ENCODE results near the gene MAN1C1.

The MAN1C1 gene

DNA sequence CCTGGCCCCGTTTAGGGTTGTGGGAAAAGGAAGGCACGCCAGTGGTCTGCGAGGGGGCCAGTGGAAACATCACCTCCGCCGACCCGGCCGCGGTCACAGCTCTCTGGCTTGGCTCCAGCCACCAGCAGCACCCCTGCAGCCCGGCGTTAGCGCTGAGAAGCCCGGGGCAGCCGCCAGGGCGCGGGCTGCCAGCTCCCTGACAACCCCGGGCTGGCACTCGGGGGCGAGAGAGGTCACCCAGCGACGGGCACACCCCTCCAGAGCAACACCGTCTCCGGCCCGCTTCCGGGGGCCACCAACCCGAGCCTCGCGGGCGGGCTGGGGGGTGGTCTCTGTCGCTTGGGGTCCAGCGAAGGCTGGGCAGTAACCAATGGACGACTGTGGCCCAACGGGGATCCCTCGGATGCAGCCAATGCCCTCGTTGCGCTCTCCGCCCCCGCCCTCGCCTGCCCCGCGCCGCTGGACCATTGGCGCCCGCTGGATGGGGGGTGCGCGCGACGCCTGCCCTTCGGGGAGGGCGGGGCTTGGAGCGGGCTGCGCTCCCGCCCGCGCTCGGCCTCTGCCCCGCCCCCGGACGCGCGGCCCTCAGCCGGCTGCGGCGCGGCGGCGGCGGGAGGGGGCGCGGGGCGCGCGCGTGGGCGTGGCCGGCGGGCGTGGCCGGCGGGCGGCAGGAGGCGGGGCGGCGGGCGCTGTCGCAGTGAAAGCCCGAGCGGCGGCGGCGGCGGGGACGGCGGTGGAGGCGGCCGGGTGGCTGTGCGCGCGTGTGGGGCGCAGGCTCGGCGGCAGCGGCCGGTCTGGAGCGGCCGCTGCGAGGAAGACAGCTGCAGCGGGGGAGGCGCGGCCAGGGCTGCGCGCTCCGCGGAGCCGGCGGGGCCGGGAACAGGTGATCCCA is at the start of gene MAN1C1:
Gene MAN1C1 (plus strand): TSS at position 697 of the 892 bp plus-strand sequence. CDS start 1,007 bp downstream, outside the sequence.
- peak; percentile 71 for DNase-seq (ENCODE audit: low read depth)

DNA sequence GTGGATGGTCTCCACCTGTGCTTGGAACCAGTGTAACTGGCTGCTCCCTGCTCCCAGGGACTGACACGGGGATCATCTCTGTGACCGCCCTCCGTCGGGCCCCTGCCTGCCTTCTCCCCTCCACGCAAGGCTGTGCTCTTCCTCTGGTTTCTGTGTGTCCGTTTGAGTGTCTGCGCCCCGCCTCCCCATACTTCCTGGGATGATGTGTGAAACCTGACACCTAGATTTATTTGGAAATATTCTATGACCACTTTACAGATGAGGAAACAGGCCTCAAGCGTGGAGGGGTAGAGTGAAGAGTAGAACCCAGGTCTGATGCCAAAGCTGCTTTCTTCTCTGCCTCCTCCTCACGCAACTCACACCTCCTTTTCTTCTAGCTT is 48.9 kb upstream of the MAN1C1 start:
- no peak for DNase-seq (ENCODE audit: low read depth)

DNA sequence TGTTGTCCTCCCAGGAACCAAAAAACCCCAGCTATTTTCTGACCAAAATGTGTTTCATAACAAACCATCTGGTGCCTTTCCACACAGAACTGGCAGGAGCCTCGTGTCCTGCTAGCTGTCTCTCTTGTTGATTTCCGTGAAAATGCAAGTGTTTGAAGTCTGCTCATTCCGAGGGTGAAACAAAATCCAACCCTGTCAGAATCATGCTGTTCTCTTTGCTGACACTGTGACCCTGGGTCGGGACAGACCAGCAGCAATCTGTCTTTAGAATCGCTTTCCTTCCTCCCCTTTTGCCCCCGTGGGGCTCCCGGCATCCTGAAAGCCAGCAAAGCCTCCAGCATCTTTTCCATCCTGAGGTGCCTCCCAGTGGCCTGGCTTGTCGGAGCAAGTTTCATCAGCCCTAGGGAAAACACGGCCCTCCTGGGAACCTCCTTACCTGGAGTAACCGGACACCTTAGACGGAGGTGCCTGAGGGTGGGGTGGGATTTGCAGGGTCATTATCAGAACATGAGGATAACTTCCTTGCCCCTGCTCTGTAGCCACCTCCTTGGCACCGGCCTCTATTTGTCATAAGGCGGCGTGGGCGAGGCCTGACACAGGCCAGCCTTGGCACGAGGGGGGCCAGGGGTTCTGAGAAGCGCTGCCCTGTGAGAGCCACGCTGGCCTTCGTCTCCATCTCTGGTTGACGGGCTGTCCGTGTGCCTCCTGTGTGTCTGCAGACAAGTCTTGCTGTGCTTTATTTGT is 48.3 kb upstream of the MAN1C1 start:
- DNase-seq (ENCODE audit: low read depth), result peak; percentile 42

DNA sequence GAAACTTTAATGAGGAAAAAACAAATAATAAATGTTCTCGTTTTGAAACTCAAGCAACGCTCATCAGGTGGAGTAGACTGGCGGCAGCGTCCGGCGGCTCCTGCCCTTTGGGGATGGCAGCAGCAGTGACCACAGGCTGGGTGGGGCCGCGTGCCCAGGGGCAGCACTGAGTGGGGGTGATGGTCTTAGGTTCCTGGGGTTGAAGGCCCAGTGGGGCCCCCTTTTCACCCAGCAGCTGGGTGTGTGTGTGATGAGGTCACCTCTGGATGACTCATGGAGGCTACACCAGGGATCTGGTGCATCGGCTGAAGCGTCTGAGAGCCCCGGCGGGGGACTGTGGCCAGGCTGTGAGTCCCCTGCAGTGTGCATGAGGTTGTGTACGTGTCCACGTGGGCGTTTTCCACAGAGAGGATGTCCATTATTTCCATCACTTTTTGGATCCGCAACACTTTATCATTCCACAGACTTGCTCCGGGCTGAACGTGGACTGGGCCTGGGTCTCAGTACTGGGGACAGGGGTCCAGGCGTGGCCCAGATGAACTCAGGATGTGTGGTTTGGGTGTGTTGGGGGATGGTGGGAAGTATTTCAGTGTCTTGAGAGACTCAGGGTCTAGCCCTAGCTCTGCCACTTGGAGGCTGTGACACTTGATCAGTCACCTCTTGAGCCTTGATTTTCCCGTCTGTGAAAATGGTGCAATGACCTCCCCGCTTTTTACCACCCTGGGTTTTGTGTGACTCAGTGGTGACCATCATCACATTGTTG is 47.6 kb upstream of the MAN1C1 start:
- peak; percentile 40 for DNase-seq (ENCODE audit: low read depth)

DNA sequence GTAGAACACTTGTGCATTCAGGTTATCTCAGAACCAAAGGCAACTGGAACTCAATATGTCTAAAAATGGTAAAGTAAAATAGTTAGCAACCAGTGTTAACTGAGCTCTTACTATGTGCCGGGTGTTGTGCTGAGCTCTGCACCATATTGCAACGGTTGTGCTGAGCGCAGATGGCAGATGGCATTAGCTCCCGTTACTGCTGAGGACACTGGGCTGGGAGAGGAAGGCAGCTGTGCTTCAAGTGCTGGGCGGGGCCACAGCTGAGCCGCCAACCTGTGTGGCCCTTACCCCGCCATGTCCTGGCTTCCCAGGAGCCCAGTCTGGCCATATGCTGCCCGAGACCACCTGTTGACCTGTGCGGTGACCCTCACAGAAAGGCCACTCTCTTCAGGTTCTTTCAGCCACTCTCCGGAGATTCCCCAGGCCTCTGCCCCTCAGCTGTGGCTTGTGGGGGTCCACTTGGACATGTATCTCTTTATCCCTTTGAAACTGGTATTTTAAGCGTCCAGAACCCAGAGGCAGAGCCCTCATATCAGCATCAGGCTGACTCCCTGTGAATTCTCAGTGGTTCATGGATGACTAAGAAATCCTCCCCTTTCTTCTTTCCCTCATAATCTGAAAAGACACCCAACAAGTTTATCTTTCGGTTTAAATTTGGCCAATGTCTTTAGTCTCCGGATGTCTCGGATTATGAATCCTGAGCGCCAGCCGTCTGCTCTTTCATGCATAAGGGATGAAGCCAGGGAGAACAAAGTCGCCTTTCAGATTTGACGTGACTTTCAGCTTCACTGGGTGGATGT is 46.8 kb upstream of the MAN1C1 start:
- DNase-seq (ENCODE audit: low read depth), result no peak

DNA sequence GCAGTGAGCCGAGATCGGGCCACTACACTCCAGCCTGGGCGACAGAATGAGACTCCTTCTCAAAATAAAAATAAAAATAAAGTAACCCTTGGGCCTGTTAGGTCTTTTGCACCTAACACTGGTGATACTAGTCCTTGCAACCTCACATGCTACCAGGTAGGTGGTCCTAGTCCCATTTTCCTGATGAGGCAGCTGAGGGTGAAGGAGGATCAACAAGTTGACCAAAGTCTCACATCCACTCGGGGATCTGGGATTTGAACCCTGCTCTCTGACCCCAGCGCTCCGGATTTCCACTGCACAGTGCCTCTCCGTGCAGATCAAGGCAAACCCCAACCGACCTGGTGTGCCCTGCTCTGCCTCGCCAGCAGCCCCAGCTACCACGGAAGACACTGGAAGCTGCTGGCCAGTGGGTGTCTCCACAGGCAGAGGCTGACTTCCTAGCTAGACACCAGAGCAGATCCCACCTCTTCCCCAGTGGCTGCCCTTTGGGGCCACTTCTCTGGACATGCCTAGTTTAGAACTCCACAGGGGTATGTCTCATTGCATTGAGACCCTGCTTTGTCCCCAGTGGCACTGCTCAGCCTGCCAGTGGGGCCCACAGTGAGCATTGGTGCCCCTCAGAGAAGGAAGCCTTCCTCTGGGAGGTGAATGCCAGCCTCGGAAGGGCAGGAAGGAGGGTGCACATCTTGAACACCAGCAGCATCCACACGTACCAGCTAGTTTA is 45.6 kb upstream of the MAN1C1 start:
- DNase-seq (ENCODE audit: low read depth), result no peak

DNA sequence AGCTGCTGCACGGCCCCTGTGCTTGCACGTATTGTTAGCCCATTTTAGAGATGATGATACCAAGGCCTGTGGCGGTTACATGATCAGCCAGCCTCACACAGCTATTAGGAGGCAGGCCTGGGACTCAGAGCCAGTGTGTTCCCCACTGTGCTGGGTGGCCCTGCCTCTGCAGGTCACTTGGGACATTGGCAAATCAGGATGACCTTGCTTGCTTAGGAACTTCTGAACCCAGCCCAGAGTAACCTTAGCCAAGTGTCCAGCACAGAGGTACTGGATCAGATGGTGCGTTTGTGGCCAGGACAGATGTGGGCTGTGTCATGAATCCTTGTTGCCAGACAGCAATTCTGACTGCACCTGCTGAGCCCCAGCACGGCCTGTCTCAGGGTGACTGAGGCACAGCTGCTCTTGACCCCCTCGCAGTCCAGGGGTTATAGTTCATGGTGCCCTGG is 45.0 kb upstream of the MAN1C1 start:
- no peak for DNase-seq (ENCODE audit: low read depth)

DNA sequence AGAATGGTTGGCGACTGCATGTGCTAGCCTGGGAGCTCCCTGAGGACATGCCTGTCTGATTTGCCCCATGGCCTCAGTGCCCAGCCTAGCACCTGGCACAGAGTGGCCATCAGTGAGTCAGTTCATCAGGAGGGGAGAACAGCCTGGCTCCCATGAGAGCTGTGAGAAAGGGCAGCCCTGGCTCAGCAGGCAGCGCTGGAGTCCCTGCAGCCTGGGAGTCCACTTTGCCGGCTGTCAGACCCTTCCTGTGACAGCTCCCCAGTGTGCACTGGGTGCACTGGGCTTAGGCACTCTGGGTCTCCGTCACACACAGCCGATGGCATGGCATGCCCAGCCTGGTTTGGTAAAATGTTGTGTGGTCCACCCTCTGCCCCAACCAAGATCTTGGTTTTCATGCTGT is 44.5 kb upstream of the MAN1C1 start:
- DNase-seq (ENCODE audit: low read depth), result no peak

DNA sequence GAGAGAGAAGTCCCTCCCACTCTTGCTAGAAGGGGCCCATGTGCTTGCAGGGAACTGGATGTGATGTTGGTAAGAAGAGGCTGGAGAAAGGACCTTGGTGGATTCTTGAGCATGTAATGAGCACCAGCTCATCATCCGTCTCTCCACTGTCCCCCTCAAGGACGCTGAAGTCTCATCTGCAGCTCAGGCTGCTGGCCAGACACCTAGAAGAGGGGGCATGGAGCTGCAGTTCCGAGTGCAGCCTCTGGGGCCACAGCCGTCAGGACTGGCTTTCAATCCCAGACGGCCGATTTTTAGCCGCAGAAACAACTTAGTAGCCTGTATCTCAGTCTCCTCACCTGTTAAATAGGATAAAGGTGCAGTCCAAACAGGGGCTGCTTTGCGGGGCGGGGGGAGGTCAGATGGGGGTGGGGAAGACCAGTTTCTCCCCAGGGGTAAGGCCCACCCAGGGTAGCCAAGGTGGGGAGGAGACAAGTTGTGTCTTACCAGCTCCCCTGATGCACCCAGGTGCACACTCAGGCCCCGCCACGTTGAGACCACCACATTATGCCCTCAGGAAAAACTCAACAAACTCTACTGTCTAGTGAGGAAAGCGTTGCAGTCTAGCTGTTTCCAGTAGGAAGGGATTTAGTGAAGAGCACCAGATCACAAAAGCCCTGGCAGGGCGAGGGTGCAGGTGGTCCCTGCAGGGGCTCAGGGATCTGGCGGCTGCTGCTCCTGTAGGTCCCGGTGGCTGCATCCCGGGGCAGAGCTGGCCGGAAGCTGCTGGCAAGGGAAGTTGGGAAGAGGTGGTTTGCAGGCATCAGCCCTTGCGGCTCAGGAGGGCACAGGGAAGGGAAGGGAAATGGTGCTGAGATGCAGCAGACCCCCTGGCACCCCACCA is 43.6 kb upstream of the MAN1C1 start:
- no peak for DNase-seq (ENCODE audit: low read depth)

DNA sequence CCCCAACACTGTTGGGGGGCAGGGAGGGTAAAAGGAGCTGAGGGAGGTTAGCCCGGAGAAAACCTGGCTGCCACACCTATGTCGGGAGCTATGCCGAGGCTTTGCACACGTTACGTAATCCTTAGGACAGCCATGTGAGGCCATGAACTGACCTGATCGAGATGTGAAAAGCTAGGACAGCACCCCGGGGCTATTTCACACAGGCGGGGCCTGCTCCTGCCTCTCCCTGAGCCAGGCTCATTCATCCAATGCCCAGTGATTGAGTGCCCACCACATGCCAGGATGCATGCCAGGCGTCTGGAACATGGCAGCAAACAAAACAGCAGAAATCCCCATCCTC is 43.0 kb upstream of the MAN1C1 start:
- no peak for DNase-seq (ENCODE audit: low read depth)

DNA sequence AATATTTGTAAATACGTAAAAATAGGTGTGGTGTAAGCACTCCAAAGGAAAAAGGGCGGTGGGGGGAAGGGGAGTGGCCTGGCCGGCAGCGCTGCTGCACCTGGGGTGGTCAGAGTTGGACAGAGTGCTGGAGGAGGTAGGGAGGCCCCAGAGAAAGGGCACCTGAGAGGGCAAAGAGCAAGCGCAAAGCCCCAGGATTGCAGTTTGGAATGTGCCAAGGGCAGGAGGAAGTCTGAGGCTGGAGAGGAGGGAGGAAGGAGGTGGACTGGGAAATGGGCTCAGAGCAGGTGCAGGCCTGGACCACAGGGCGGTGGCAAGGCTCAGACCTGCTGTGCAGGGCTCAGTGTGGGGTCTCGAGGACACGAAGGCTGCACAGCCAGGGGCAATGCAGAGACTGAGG is 42.6 kb upstream of the MAN1C1 start:
- no peak for DNase-seq (ENCODE audit: low read depth)

DNA sequence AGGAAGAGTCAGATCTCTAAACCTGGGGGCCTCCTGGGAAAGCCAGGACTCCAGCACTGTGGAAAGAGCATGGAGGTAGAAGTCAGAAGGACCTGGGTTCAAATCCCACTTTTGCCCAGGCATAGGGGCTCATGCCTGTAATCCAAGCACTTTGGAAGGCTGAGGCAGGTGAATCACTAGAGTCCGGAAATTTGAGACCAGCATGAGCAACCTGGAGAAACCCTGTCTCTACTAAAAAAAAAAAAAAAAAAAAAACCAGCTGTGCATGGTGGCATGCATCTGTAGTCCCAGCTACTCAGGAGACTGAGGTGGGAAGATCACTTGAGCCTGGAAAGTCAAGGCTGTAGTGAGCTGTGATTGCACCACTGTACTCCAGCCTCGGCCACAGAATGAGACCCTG is 41.4 kb upstream of the MAN1C1 start:
- DNase-seq (ENCODE audit: low read depth), result no peak

DNA sequence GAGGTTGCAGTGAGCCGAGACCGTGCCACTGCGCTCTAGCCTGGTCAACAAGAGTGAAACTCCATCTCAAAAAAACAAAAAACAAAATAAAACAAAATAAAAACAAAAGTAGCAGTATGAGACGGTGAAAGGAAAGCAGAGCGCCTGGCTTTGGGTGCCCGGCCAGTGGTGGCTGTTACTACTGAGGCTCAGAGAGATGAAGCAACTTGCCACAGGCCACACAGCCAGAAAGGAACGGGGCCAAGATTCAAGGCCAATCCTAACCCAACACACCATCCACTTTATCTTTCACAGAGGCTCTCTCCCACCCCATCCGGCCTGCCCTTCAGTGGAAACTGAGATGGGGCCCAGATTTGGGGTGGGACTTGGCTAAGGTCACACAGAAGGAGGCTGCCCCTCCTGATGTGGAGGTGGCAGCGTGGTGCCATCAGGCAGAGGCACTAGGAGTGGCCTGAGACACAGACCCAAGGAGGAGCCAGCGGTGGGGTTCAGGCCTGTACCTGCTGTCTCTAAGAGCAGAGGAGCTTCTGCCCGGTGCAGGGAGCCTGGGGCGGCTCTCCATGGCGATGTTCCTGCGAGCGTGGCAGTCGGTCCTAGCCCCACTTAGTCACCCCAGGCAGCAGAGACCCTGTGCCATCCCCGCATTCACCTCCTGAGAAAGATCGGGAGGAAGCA is 40.0 kb upstream of the MAN1C1 start:
- DNase-seq (ENCODE audit: low read depth), result no peak

DNA sequence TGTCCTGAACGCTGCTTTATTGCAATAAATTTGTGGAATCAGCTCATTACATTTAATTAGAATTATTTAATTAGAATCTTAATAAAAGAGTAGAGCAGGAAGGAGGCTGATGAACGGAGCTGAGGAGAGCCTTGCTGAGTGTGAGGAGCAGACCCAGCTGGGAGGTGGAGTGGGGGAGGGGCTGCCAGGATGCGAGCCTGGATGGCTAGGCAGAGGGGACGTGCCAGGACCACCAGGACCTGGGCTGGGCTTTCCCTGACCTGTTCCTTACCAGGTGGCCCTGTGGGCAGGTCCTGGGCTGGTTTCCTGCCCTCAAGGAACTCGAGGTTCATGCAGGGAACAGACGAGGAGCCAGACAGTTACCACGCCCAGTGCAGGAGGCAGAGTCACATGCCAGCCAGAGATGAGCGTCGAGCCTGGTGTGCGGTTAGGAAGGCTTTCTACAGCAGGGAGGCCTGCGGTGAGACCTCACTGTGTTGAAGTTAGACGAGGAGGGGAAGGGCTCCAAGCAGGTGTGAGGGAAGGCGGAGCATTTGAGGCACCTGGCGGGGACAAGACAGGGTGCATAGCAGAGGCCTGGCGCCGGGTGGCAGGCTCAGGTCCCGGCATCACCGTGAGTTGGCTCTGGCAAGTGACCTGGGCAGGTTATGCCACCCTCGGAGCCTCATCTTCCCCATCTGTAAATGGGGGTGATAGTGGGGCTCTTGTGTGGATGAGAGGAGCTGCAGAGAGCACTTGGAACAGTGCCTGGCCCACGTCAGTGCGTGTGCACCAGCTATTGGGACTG is 39.3 kb upstream of the MAN1C1 start:
- no peak for DNase-seq (ENCODE audit: low read depth)

DNA sequence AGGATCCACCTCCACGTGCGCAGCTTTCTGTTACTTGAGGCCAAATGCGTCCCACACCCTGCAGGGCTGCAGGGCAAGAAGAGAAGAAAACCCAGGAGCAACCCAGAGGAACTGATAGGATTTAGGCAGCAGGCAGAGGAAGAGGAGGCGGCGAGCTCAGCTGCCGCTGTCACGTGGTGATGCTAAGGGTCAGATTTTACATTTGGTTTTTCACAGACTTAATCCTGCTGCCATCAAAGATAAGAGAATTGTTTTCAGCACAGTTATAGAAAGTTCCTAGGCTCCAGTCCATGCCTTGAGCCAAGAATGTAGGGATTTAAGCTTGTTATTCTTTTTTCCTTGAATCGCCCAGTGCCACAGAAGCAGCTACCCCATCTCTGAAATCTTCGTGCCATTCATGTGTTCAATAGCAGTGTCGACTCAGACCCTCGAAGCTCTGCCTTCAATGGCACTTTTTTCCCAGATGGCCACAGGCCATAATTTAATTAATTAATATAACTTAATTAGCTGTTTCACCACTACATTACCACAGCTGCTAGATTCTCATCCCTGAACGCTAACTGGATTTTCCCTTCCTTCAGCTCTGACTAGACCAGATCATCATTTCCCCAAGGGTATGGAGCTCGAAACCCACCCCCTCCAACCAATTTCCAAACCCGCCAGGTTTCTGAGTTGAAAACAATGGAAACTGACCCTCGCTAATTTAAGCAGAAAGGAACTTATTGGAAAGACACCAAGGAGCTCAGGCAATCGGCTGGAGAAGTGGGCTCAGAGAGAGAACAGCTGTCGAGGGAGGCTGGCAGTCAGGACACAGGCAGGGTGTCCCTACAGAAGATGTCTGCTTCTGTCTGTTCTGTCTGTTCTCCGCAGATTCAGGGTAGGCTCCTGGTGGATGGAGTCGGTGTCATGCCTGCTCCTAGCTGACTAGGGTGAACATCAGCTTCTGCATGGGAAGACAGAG is 37.0 kb upstream of the MAN1C1 start:
- no peak for DNase-seq (ENCODE audit: low read depth)

DNA sequence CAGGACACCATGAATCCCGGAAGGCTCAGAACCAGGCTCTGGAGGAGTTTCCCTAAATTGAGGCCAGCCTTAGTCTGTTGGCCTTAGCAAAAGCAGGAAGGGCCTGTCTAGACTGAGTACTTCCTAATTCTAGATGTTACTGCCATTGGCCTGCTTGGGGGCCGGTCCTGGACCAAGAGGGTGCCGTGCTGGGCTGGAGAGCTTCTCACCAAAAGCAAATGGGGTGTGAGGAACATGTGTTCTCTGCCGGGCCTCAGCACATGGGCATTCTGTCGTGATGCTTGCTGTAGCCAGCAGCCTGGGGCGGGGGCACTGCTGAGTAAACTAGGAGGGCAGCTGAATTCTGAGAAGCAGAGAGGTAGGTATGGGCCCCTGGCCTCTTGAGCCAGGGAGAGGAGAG is 35.7 kb upstream of the MAN1C1 start:
- no peak for DNase-seq (ENCODE audit: low read depth)

DNA sequence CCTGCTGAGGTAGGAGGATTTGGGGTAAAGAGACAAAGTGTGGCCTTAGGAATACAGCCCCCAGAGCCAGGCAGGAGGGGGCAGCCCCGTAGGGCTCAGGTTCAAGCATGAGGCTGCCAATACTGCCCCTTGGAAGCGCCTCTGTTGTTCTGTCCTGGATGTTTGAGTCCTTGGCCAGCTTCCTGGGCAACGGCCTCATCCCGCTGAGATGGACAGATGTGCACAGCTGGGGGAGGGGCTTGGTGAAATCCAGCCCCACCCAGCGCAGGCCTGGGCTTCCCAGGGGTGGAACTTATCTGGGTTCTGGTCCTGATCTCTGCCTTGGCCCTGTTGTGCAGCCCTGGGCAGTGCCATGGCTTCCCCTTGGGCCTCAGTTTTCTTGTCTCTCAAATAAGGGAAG is 34.8 kb upstream of the MAN1C1 start:
- no peak for DNase-seq (ENCODE audit: low read depth)

All from stromal cell of bone marrow (primary cell).